Activated naive CD4-positive, alpha-beta T cell treated with Interleukin-2 at 50 U/mL for 16 hours (primary cell): ENCODE data around the gene HOXB5.

Experiments
- DNase-seq: peaks from one replicate; pipeline ENCODE4 v3.0.0-alpha.2; 2020

The HOXB5 gene

GRCh38 chr17:48615963-48616716 is 22.6 kb upstream of the HOXB5 start:
- no peak for DNase-seq

GRCh38 chr17:48615047-48615962 is 21.7 kb upstream of the HOXB5 start, which contains the start of gene HOXB8:
Gene HOXB8, minus strand, starts transcription at chr17:48615292. Its CDS starts 588 bp downstream, at chr17:48614704.
- no peak for DNase-seq

GRCh38 chr17:48613862-48614694 is 20.5 kb upstream of the HOXB5 start:
- DNase-seq, result peak; percentile 38

- DNase-seq, result peak; percentile 55
Measured at GRCh38 chr17:48612854-48613691, 19.5 kb upstream of the HOXB5 start.

GRCh38 chr17:48612456-48612853 is 18.9 kb upstream of the HOXB5 start:
- no peak for DNase-seq

GRCh38 chr17:48611681-48612455 is 18.3 kb upstream of the HOXB5 start:
- DNase-seq, result no peak

GRCh38 chr17:48611213-48611612 is 17.6 kb upstream of the HOXB5 start:
- DNase-seq, result no peak

- peak; percentile 72 for DNase-seq
Measured at GRCh38 chr17:48610282-48611211, 17.0 kb upstream of the HOXB5 start, which contains the start of gene HOXB7. Gene HOXB7, minus strand, starts transcription at chr17:48611017. Its CDS starts 99 bp downstream, at chr17:48610918.

- DNase-seq, result no peak
Measured at GRCh38 chr17:48609759-48610281, 16.2 kb upstream of the HOXB5 start.

GRCh38 chr17:48609033-48609432 is 15.5 kb upstream of the HOXB5 start:
- DNase-seq, result no peak

- no peak for DNase-seq
Measured at GRCh38 chr17:48608494-48608834, 14.9 kb upstream of the HOXB5 start.

GRCh38 chr17:48606892-48607614 is 13.5 kb upstream of the HOXB5 start:
- no peak for DNase-seq

GRCh38 chr17:48605991-48606891 is 12.7 kb upstream of the HOXB5 start:
- no peak for DNase-seq

- DNase-seq, result no peak
Measured at GRCh38 chr17:48605409-48605919, 11.9 kb upstream of the HOXB5 start.

- no peak for DNase-seq
Measured at GRCh38 chr17:48604770-48605329, 11.3 kb upstream of the HOXB5 start, which contains the start of gene HOXB6. Gene HOXB6, minus strand, starts transcription at chr17:48604986. Its CDS starts 6,836 bp downstream, at chr17:48598150.

GRCh38 chr17:48603959-48604769 is 10.6 kb upstream of the HOXB5 start:
- no peak for DNase-seq
